ENCODE measurements around the gene ZNF493. TPM values are rescaled to one million over a fixed set of nuclear protein-coding genes. Genes with fewer than 3 reads are reported as not detected.

Gene ZNF493
- polyA plus RNA-seq, 3 donors: 3.2 to 4.5 (median 3.7) TPM

DNA sequence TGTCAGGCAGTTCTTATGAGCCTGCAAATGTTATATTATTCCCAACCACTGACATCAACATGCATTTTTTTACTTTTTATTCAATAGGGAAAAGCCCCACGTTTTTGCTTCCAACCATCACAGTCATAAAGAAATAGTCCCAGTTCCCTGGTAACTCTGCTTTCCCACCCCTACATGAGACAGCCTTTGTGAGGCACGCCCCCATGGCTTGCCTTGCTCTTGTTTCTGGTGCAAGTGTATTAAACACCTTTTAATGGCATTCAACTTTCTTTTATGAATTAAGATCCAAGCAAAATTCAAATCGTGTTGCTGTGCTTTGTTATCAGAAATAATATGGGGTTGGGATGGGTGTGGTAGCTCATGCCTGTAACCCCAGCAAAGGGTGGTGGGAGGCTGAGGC, 54.3 kb downstream of the ZNF493 start:
- WGBS, 3 donors: 62 to 91% (median 83%) methylated on average over 3 of the region's 3 CpGs
- no peak overlapping the region for H3K27ac ChIP-seq (ENCODE audit: low read depth, low read length)

DNA sequence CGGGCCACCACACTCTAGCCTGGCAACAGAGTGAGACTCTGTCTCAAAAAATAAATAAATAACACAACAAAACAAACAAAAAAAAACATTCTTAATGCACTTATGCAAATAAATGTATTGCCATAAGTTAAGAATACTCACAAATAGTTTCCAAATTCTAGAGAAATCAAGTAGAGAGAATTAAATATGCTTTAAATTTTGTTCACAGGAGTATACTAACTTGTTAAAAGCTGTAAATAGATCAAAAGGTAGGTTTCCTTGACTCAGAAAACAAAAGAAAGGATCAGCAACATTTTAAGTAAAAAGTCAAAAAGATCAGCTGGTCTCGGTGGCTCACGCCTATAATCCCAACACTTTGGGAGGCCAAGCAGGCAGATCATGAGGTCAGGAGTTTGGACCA, 58.0 kb downstream of the ZNF493 start:
- H3K27ac ChIP-seq (ENCODE audit: low read depth, low read length): no peak overlapping the region
- WGBS, 3 donors: 95 to 98% (median 96%) methylated on average over 3 of the region's 3 CpGs

GRCh38 chr19:21460686-21461085, 63.8 kb downstream of the ZNF493 start:
- H3K27ac ChIP-seq (ENCODE audit: low read depth, low read length): no peak overlapping the region

- 95 to 96% (median 96%) methylated on average over 16 of the region's 16 CpGs for whole genome bisulfite sequencing, 3 donors
- H3K27ac ChIP-seq (ENCODE audit: low read depth, low read length): no peak overlapping the region
Observed at GRCh38 chr19:21462540-21462939, 65.6 kb downstream of the ZNF493 start.

GRCh38 chr19:21463449-21464105, 66.6 kb downstream of the ZNF493 start:
- 4 to 6% (median 4%) methylated on average over 37 to 38 of the region's 38 CpGs for WGBS, 3 donors
- no peak overlapping the region for H3K27ac ChIP-seq (ENCODE audit: low read depth, low read length)

- H3K27ac ChIP-seq (ENCODE audit: low read depth, low read length): no peak overlapping the region
- 80 to 82% (median 82%) methylated on average over 8 of the region's 8 CpGs for WGBS, 3 donors
Observed at GRCh38 chr19:21466627-21467026, 69.7 kb downstream of the ZNF493 start.

DNA sequence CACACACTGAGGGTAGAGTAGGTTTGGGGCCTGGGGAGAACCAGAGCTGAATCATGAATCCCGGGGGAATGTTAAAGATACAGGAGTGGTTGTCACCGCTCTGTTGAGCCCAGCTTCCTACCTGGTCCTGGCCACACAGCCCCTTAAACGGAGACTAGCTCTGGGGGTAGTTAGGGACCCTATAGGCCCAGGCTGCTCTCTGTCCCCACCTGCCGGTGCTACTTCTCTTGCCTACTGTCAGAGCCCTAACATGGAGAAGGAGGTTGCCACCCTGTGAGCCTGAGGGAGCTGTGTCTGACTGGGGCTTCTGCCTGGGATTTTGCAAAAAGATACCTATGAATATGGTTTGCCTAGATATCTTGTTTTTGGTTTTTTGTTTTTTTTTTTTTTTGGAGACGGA, 71.9 kb downstream of the ZNF493 start:
- no peak overlapping the region for H3K27ac ChIP-seq (ENCODE audit: low read depth, low read length)
- WGBS, 3 donors: 77 to 80% (median 80%) methylated on average over 4 to 5 of the region's 5 CpGs

- H3K27ac ChIP-seq (ENCODE audit: low read depth, low read length): no peak overlapping the region
Observed at GRCh38 chr19:21472507-21472906, 75.6 kb downstream of the ZNF493 start.

DNA sequence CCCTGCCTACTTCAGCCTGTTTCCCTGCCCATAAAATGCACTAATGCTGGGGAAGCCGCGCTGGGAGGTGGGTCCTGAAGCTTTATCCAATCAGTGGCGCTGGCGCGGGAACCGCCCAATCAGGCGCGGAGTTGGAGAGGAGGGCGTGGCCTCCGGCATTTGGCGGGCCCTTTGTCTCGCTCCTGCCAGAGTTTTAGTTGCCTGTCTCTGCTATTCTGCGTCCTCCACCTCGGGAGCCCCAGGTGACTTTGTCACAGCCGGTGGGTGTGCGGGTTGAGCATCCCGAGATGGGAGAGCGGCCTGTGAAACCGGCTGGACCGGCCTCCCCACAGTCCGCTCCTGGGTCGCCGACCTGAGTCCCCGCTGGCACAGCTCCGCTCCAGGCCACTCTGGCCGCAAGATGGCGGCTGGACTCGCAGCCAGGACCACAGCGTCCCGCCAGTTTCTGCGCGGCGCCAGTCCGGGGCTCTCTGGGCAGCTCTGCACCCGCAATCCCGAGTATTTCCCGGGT, 77.8 kb downstream of the ZNF493 start:
- no peak overlapping the region for H3K27ac ChIP-seq (ENCODE audit: low read depth, low read length)
- 0 to 2% (median 0%) methylated on average over 37 of the region's 37 CpGs for WGBS, 3 donors

Other genes starting within 250 kb of the ZNF493 start
- 1 to 10 TPM; 1.5 to 2.7 (median 2.3) TPM for gene ZNF708, start 67.7 kb upstream of the ZNF493 start, polyA plus RNA-seq
- gene ZNF738, start 38.1 kb upstream of the ZNF493 start, polyA plus RNA-seq: 1 to 10 TPM; 2.4 to 4.6 (median 2.5) TPM
- gene ZNF429, start 108.5 kb downstream of the ZNF493 start, polyA plus RNA-seq: 1 to 10 TPM; 5.6 to 8.5 (median 7.7) TPM